Measurements from ENCODE around the gene MYOZ3.

DNA sequence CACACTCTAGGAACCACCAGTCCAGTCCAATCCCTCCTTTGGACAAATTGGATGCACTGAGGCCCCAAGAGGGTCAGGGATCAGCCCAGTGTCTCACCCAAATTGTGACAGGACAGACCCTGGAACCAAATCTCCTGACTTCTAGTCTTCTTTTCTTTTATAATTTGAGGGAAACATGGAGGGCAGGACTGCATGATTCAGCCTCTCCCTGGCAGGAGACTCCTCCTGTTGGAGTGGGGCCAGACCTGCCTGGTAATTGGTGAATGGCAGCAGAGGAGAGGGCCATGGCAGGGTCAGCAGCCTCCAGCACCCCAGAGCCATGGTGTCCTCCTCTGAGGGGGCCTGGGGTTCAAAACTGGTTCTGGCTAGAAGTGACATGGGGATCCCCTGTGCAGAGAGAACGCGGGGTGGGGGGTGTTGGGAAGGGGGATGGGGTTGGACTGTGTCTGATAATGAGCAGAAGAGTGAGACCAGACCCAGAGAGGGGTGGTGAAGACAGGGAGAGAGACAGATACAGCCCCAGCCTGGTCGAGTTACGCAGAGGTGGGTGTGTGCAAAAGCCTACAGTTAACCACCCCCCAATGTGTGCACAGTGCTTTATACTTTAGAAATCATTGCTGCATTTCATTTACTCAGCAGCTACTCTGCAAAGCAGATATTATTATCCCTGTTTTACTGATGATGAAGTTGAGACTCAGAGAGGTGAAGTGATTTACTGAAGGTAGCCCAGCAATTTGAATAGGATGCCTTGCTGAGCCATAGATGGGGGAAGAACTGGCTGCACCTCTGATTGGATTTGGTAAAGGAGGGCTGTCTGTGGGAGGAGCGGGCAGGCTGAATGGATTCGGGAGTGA lies 24.4 kb upstream of the MYOZ3 start:
- TF ChIP-seq, protein P1, sequence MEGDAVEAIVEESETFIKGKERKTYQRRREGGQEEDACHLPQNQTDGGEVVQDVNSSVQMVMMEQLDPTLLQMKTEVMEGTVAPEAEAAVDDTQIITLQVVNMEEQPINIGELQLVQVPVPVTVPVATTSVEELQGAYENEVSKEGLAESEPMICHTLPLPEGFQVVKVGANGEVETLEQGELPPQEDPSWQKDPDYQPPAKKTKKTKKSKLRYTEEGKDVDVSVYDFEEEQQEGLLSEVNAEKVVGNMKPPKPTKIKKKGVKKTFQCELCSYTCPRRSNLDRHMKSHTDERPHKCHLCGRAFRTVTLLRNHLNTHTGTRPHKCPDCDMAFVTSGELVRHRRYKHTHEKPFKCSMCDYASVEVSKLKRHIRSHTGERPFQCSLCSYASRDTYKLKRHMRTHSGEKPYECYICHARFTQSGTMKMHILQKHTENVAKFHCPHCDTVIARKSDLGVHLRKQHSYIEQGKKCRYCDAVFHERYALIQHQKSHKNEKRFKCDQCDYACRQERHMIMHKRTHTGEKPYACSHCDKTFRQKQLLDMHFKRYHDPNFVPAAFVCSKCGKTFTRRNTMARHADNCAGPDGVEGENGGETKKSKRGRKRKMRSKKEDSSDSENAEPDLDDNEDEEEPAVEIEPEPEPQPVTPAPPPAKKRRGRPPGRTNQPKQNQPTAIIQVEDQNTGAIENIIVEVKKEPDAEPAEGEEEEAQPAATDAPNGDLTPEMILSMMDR (IDR thresholded peaks at IDR 0.05) = no peak
- TF ChIP-seq ZFX (IDR thresholded peaks at IDR 0.05; ENCODE audit: borderline replicate concordance) = no peak

All from 22Rv1 (cell line).